Stomach (tissue), 9 donors: Measurements from ENCODE around the gene BBS1. TPM values are rescaled to one million over a fixed set of nuclear protein-coding genes. Genes with fewer than 3 reads are reported as not detected.
"Not testable (repeated sequence)": the region's sequence is repeated elsewhere in the genome, so short reads cannot be mapped to it uniquely, and the experiment has no call there.

Source experiments
- DNase-seq, 2 donors: peaks; one replicate each; pipeline versions ENCODE4 v3.0.0 to v3.0.0-alpha.2; 2013 to 2019
- H3K27ac ChIP-seq, 5 donors: fragments of 200-600 bp in 4 of 5; sonication (generic) in 4 of 5; one replicate each; pipeline ENCODE4 v1.5.1; 2013 to 2019; ENCODE audit warnings: mild to moderate bottlenecking in 1 of 5, moderate library complexity in 1 of 5
- H3K27me3 ChIP-seq, 3 donors: fragments of 200-600 bp; sonication (generic); one replicate each; pipeline ENCODE4 v1.5.1; 2017 to 2019; ENCODE audit warnings: mixed run types in 1 of 3
- H3K36me3 ChIP-seq, 4 donors: fragments of 200-600 bp; sonication (generic); 1 replicate in 3 of 4; 2 replicates in 1 of 4; pipeline ENCODE4 v1.5.1; 2016 to 2019
- H3K4me1 ChIP-seq, 4 donors: fragments of 200-600 bp; sonication (generic); one replicate each; pipeline ENCODE4 v1.5.1; 2016 to 2019
- H3K4me3 ChIP-seq, 4 donors: fragments of 200-600 bp; sonication (generic) in 3 of 4; one replicate each; pipeline ENCODE4 v1.5.1; 2016 to 2019; ENCODE audit warnings: mild to moderate bottlenecking in 1 of 4
- H3K9me3 ChIP-seq, 4 donors: fragments of 200-600 bp; sonication (generic); one replicate each; pipeline ENCODE4 v1.5.1; 2016 to 2019
- EP300 ChIP-seq: sonication (generic); formaldehyde crosslinking; IDR thresholded peaks from one replicate; pipeline ENCODE4 v1.6.1; 2017; ENCODE audit warnings: antibody characterized with exemption
- POLR2A ChIP-seq, 4 donors: fragments of 450-650 bp; IDR thresholded peaks; one replicate each; pipeline ENCODE4 v1.6.1; 2016; ENCODE audit warnings: antibody characterized with exemption in 4 of 4, control low read depth in 2 of 4, mild to moderate bottlenecking in 1 of 4, moderate library complexity in 1 of 4
- POLR2AphosphoS5 ChIP-seq, 3 donors: sonication (generic); formaldehyde crosslinking; IDR thresholded peaks; one replicate each; pipeline ENCODE4 v1.6.1; 2016; ENCODE audit warnings: antibody characterized with exemption in 3 of 3
- WGBS, 5 donors: extraction: QIAGEN DNeasy Blood & Tissue Kit in 3 of 5; methylation state at CpG; one replicate each; pipeline versions ENCODE4 v1.1.5 to v1.1.7; 2013 to 2018; 5-methylcytosine and 5-hydroxymethylcytosine counted together
- intact Hi-C: fragments of 100-400 bp; cut with DNase I; formaldehyde crosslinking; loops from one replicate; pipeline ENCODE4 v1.15.1; 2023; ENCODE audit warnings: low total_unique reads
- polyA plus RNA-seq, 3 donors: library from polyadenylated mRNA; stranded (reverse); fragments of 200-250 nt; gene quantifications; one replicate each; pipeline ENCODE4 v1.2.3, GENCODE V29; 2013
- total RNA-seq, 5 donors: library from RNA; depleted of rRNA; stranded (reverse); fragments of >200 nt; gene quantifications; one replicate each; pipeline versions ENCODE4 v1.1.0 to v1.2.3, GENCODE V29; 2014 to 2016
- TF ChIP-seq, protein P1 (sequence below), 7 experiments: fragments of 450-650 bp in 4 of 7; fragments of 200-600 bp in 3 of 7; sonication (generic) in 3 of 7; IDR thresholded peaks; one replicate each; pipeline ENCODE4 v1.5.1; 2016 to 2019; ENCODE audit warnings: antibody characterized with exemption in 7 of 7, control low read depth in 2 of 7, mild to moderate bottlenecking in 1 of 7
- donor health status: healthy with polysubstance abuse.
- donor health status: Bipolar disorder and iron deficiency.
- donor health status: healthy.

Gene BBS1
- total and polyA plus RNA-seq, 8 donors = 12.3 to 138 (median 24.6) TPM

DNA sequence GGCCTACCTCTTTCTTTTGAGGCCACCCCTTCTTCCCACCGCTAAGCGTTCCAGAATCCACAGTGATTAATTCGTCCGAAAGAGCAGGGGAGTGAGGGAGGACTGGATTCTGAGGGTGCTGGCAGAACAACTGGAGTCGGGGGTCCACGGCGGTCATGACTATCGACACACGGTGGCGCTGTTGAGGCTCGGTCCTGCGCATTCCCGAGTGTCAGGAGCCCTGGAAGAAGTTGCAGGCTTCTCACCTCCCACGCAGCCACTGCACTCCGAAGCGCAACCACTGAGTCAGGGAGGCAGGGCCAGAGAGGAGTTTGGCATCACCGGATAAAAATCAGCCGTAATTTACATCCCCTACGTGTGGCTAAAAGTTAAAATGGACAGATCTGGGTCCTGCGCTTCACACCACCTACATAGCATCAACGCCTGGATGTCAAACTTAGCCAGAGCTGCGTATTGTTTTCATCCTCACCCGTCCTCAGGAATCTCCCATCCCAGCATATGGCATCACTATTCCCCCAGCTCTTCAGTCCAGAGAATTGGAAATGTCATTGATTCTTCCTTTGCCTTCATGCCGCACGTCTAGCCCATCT lies 68.7 kb downstream of the BBS1 start:
- TF ChIP-seq, protein P1, sequence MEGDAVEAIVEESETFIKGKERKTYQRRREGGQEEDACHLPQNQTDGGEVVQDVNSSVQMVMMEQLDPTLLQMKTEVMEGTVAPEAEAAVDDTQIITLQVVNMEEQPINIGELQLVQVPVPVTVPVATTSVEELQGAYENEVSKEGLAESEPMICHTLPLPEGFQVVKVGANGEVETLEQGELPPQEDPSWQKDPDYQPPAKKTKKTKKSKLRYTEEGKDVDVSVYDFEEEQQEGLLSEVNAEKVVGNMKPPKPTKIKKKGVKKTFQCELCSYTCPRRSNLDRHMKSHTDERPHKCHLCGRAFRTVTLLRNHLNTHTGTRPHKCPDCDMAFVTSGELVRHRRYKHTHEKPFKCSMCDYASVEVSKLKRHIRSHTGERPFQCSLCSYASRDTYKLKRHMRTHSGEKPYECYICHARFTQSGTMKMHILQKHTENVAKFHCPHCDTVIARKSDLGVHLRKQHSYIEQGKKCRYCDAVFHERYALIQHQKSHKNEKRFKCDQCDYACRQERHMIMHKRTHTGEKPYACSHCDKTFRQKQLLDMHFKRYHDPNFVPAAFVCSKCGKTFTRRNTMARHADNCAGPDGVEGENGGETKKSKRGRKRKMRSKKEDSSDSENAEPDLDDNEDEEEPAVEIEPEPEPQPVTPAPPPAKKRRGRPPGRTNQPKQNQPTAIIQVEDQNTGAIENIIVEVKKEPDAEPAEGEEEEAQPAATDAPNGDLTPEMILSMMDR (IDR thresholded peaks at IDR 0.05) = peak in 5 of 7 experiments; percentile 74 to 85 (median 78)
- TF ChIP-seq POLR2A (IDR thresholded peaks at IDR 0.05) (no peak), EP300 (no peak), POLR2AphosphoS5 (IDR thresholded peaks at IDR 0.05) (peak in 1 of 3 donors; percentile 63)
- no peak overlapping the region for H3K4me3 ChIP-seq
- peaks cover 3 to 8% (median 6%) of the 10 kb centered on the region in 4 donors for H3K4me1 ChIP-seq
- 15 to 17% (median 17%) methylated on average over 24 to 25 of the region's 25 CpGs for WGBS, 5 donors
- no peaks in the 10 kb centered on the region for H3K36me3 ChIP-seq
- DNase-seq = peak; percentile 84 to 89
- H3K27me3 ChIP-seq = no peaks in the 10 kb centered on the region
- peaks cover 0 to 13% (median 0%) of the 10 kb centered on the region in 4 donors for H3K9me3 ChIP-seq
- intact Hi-C loops = loop anchor here (2.0 kb wide), 1 partner anchor 100 kb away; no protein-coding TSS in a partner anchor
- H3K27ac ChIP-seq = no peak overlapping the region

DNA sequence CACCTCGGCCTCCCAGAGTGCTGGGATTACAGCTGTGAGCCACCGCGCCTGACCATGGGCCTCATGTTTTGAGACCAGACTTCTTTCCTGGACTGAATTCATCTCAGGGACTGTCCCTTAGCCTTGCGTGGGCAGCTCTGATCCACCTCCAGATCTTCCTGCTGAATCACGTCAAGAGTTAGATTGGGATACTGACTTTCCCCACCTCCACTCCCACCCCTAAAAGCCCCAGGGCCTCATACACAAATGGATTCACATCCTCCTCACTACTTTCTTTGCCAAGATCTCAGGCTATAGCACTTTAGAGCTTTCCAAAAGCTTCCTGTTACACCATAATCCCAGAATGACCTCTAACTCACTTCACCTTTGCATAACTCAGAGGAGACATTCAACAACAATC lies 70.4 kb downstream of the BBS1 start:
- no peak for DNase-seq
- Histone ChIP-seq H3K9me3 (peaks cover 0 to 13% (median 0%) of the 10 kb centered on the region in 4 donors), H3K36me3 (no peaks in the 10 kb centered on the region), H3K27ac (no peak overlapping the region), H3K27me3 (no peaks in the 10 kb centered on the region), H3K4me1 (peaks cover 3 to 8% (median 6%) of the 10 kb centered on the region in 4 donors), H3K4me3 (no peak overlapping the region)
- no peak for TF ChIP-seq POLR2AphosphoS5 (IDR thresholded peaks at IDR 0.05)
- no peak for TF ChIP-seq POLR2A (IDR thresholded peaks at IDR 0.05)
- no peak for TF ChIP-seq EP300
- TF ChIP-seq, protein P1 (IDR thresholded peaks at IDR 0.05) = no peak
- 77 to 86% (median 82%) methylated on average over 5 of the region's 5 CpGs for WGBS, 5 donors
- intact Hi-C loops = no loop called here

DNA sequence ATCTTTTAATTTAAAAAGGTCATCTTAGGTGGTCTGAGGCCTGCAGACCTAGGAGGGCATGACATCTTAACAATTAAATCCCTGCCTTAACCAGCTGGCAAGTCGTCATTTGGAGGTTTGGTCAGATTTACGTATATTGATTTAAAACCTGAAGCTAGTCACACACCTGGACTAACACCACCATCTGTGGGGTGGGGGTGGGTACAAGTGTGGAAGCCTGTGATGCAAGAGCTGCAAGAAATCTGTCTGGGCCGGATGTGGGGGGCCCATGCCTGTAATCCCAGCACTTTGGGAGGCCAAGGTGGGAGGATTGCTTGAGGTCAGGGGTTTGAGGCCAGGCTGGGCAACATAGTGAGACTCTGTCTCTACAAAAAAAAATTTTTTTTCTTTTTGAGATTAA lies 70.8 kb downstream of the BBS1 start:
- Histone ChIP-seq H3K27me3 (no peaks in the 10 kb centered on the region), H3K4me3 (no peak overlapping the region), H3K9me3 (peaks cover 0 to 13% (median 0%) of the 10 kb centered on the region in 4 donors), H3K4me1 (peaks cover 3 to 8% (median 6%) of the 10 kb centered on the region in 4 donors), H3K27ac (no peak overlapping the region), H3K36me3 (no peaks in the 10 kb centered on the region)
- intact Hi-C loops = no loop called here
- DNase-seq = no peak
- 71 to 91% (median 84%) methylated on average over 3 of the region's 3 CpGs for WGBS, 5 donors
- no peak for TF ChIP-seq EP300
- TF ChIP-seq, protein P1 (IDR thresholded peaks at IDR 0.05) = no peak
- no peak for TF ChIP-seq POLR2A (IDR thresholded peaks at IDR 0.05)
- no peak for TF ChIP-seq POLR2AphosphoS5 (IDR thresholded peaks at IDR 0.05)

DNA sequence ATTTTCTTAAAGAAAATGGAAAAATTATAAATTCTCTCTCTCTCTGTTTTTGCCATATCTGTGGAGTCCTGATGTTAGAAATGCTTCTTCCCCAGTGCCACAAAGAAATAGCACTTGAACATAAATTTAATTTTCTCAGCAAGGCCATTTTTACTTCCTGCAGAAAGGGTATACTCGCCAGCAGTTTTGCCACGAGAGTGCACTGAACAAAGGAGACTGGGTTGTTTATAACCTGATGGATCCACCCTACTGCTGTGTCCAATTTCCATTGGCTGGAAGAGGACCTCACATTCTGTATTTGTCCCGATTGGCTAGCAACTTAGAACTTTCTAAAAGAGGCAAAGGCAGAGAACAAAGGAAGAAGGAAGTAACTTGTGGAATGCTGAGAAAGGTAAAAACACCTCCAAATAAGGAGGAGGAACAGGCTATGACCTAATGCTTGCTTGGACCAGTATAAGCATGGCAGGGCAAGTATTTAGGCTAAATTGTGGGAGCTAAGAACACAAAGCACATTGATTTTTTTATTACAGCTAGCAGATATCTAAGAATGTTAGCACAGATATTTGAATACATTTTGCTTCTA lies 72.2 kb downstream of the BBS1 start:
- DNase-seq, H3K4me1 ChIP-seq, H3K27ac ChIP-seq, H3K4me3 ChIP-seq, intact Hi-C loops, H3K36me3 ChIP-seq, H3K27me3 ChIP-seq: not testable (repeated sequence)
- 71 to 86% (median 80%) methylated on average over 3 of the region's 3 CpGs for WGBS, 5 donors
- H3K9me3 ChIP-seq = peaks cover 0 to 13% (median 0%) of the 10 kb centered on the region in 4 donors

Other genes with a start within 250 kb of the BBS1 start
- 10 to 100 TPM; 19.3 to 93.6 (median 36.7) TPM for gene RAB1B, start 242.0 kb upstream of the BBS1 start, total RNA-seq
- 100 to 1,000 TPM in 2 of 3 donors, 10 to 100 TPM in 1; 98.0 to 170 (median 168) TPM for gene RAB1B, start 242.0 kb upstream of the BBS1 start, polyA plus RNA-seq
- not detected for gene CNIH2, start 232.5 kb upstream of the BBS1 start, total RNA-seq
- 1 to 10 TPM in 1 of 3 donors, under 1 TPM in 2; 0.50 to 1.5 (median 0.80) TPM for gene CNIH2, start 232.5 kb upstream of the BBS1 start, polyA plus RNA-seq
- gene YIF1A, start 221.5 kb upstream of the BBS1 start, total RNA-seq = 100 to 1,000 TPM in 1 of 5 donors, 10 to 100 TPM in 4; 11.6 to 122 (median 41.9) TPM
- 10 to 100 TPM; 67.1 to 88.1 (median 87.7) TPM for gene YIF1A, start 221.5 kb upstream of the BBS1 start, polyA plus RNA-seq
- gene TMEM151A, start 218.7 kb upstream of the BBS1 start, total RNA-seq = 10 to 100 TPM in 2 of 5 donors, 1 to 10 TPM in 1, not detected in 2; 2.8 to 19.6 (median 18.3) TPM
- gene TMEM151A, start 218.7 kb upstream of the BBS1 start, polyA plus RNA-seq = 1 to 10 TPM in 2 of 3 donors, under 1 TPM in 1; 0.46 to 2.8 (median 2.4) TPM
- gene CD248, start 193.6 kb upstream of the BBS1 start, total RNA-seq = 10 to 100 TPM in 2 of 5 donors, 1 to 10 TPM in 2, under 1 TPM in 1; 0.58 to 66.9 (median 6.8) TPM
- 1 to 10 TPM; 2.3 to 5.6 (median 4.6) TPM for gene CD248, start 193.6 kb upstream of the BBS1 start, polyA plus RNA-seq
- 10 to 100 TPM in 2 of 5 donors, 1 to 10 TPM in 2, under 1 TPM in 1; 0.58 to 26.4 (median 7.1) TPM for gene RIN1, start 174.2 kb upstream of the BBS1 start, total RNA-seq
- gene RIN1, start 174.2 kb upstream of the BBS1 start, polyA plus RNA-seq = 10 to 100 TPM in 2 of 3 donors, 1 to 10 TPM in 1; 7.8 to 17.3 (median 10.7) TPM
- gene BRMS1, start 165.5 kb upstream of the BBS1 start, total RNA-seq = 100 to 1,000 TPM in 1 of 5 donors, 10 to 100 TPM in 4; 14.6 to 105 (median 37.4) TPM
- gene BRMS1, start 165.5 kb upstream of the BBS1 start, polyA plus RNA-seq = 10 to 100 TPM; 60.1 to 68.7 (median 64.2) TPM
- gene B4GAT1, start 163.0 kb upstream of the BBS1 start, total RNA-seq = 10 to 100 TPM in 4 of 5 donors, 1 to 10 TPM in 1; 3.5 to 22.3 (median 18.4) TPM
- 10 to 100 TPM; 10.8 to 17.3 (median 11.3) TPM for gene B4GAT1, start 163.0 kb upstream of the BBS1 start, polyA plus RNA-seq
- gene SLC29A2, start 138.9 kb upstream of the BBS1 start, total RNA-seq = 10 to 100 TPM in 1 of 5 donors, 1 to 10 TPM in 4; 3.9 to 14.3 (median 7.0) TPM
- gene SLC29A2, start 138.9 kb upstream of the BBS1 start, polyA plus RNA-seq = 10 to 100 TPM in 1 of 3 donors, 1 to 10 TPM in 2; 2.0 to 10.1 (median 5.8) TPM
- gene NPAS4, start 89.6 kb upstream of the BBS1 start, total RNA-seq = 1 to 10 TPM in 1 of 5 donors, under 1 TPM in 1, not detected in 3; 0.89 to 1.7 TPM
- under 1 TPM in 2 of 3 donors, not detected in 1; 0.25 to 0.50 TPM for gene NPAS4, start 89.6 kb upstream of the BBS1 start, polyA plus RNA-seq
- 10 to 100 TPM; 18.8 to 50.9 (median 29.7) TPM for gene MRPL11, start 71.8 kb upstream of the BBS1 start, total RNA-seq
- 10 to 100 TPM; 51.8 to 66.8 (median 53.4) TPM for gene MRPL11, start 71.8 kb upstream of the BBS1 start, polyA plus RNA-seq
- 10 to 100 TPM in 1 of 5 donors, 1 to 10 TPM in 3, under 1 TPM in 1; 0.58 to 11.2 (median 6.4) TPM for gene PELI3, start 43.7 kb upstream of the BBS1 start, total RNA-seq
- gene PELI3, start 43.7 kb upstream of the BBS1 start, polyA plus RNA-seq = 1 to 10 TPM; 7.3 to 9.8 (median 9.3) TPM
- 100 to 1,000 TPM in 2 of 5 donors, 10 to 100 TPM in 3; 14.0 to 320 (median 42.3) TPM for gene DPP3, start 30.2 kb upstream of the BBS1 start, total RNA-seq
- 10 to 100 TPM; 20.0 to 26.9 (median 26.4) TPM for gene DPP3, start 30.2 kb upstream of the BBS1 start, polyA plus RNA-seq
- gene ZDHHC24, start 35.4 kb downstream of the BBS1 start, total RNA-seq = 10 to 100 TPM in 2 of 5 donors, 1 to 10 TPM in 3; 6.8 to 73.9 (median 8.9) TPM
- 1 to 10 TPM; 2.6 to 6.5 (median 4.3) TPM for gene ZDHHC24, start 35.4 kb downstream of the BBS1 start, polyA plus RNA-seq
- gene ACTN3, start 36.3 kb downstream of the BBS1 start, total RNA-seq = not detected
- gene ACTN3, start 36.3 kb downstream of the BBS1 start, polyA plus RNA-seq = under 1 TPM in 2 of 3 donors, not detected in 1; 0.03 to 0.92 TPM
- 100 to 1,000 TPM in 1 of 5 donors, 10 to 100 TPM in 3, 1 to 10 TPM in 1; 7.6 to 105 (median 52.0) TPM for gene CTSF, start 58.0 kb downstream of the BBS1 start, total RNA-seq
- gene CTSF, start 58.0 kb downstream of the BBS1 start, polyA plus RNA-seq = 10 to 100 TPM; 15.0 to 29.1 (median 26.7) TPM
- gene CCDC87, start 82.4 kb downstream of the BBS1 start, total RNA-seq = 10 to 100 TPM in 1 of 5 donors, under 1 TPM in 1, not detected in 3; 0.45 to 15.9 TPM
- gene CCDC87, start 82.4 kb downstream of the BBS1 start, polyA plus RNA-seq = under 1 TPM in 2 of 3 donors, not detected in 1; 0.05 to 0.12 TPM
- 100 to 1,000 TPM in 1 of 5 donors, 10 to 100 TPM in 4; 19.3 to 131 (median 40.3) TPM for gene CCS, start 82.5 kb downstream of the BBS1 start, total RNA-seq
- gene CCS, start 82.5 kb downstream of the BBS1 start, polyA plus RNA-seq = 10 to 100 TPM; 48.0 to 83.2 (median 70.1) TPM
- gene RBM14, start 106.0 kb downstream of the BBS1 start, total RNA-seq = 100 to 1,000 TPM in 1 of 5 donors, 10 to 100 TPM in 3, 1 to 10 TPM in 1; 9.9 to 233 (median 54.9) TPM
- 10 to 100 TPM; 19.7 to 28.4 (median 20.2) TPM for gene RBM14, start 106.0 kb downstream of the BBS1 start, polyA plus RNA-seq
- gene RBM4, start 128.1 kb downstream of the BBS1 start, total RNA-seq = 100 to 1,000 TPM in 2 of 5 donors, 10 to 100 TPM in 3; 44.3 to 136 (median 98.4) TPM
- 100 to 1,000 TPM in 1 of 3 donors, 10 to 100 TPM in 2; 89.1 to 107 (median 90.4) TPM for gene RBM4, start 128.1 kb downstream of the BBS1 start, polyA plus RNA-seq
- gene RBM4B, start 167.3 kb downstream of the BBS1 start, total RNA-seq = 10 to 100 TPM in 4 of 5 donors, not detected in 1; 15.6 to 61.4 (median 22.0) TPM
- gene RBM4B, start 167.3 kb downstream of the BBS1 start, polyA plus RNA-seq = 10 to 100 TPM; 11.3 to 16.1 (median 11.6) TPM
- gene SPTBN2, start 218.6 kb downstream of the BBS1 start, total RNA-seq = 100 to 1,000 TPM in 1 of 5 donors, 10 to 100 TPM in 2, 1 to 10 TPM in 2; 7.5 to 134 (median 17.5) TPM
- gene SPTBN2, start 218.6 kb downstream of the BBS1 start, polyA plus RNA-seq = 10 to 100 TPM in 1 of 3 donors, 1 to 10 TPM in 2; 2.4 to 12.9 (median 6.2) TPM